ENCODE measurements around the gene VDR. TPM values are rescaled to one million over a fixed set of nuclear protein-coding genes. Genes with fewer than 3 reads are reported as not detected.

The VDR gene
- total RNA-seq, 1 donor, result 8.2 TPM

- no peak for DNase-seq (ENCODE audit: low read depth)
- no peak overlapping the region for H3K4me3 ChIP-seq (ENCODE audit: low read depth, low read length)
- TF ChIP-seq CTCF (IDR thresholded peaks at IDR 0.05; ENCODE audit: insufficient read depth, low read depth, low read length), result no peak
Measured at GRCh38 chr12:47876440-47876960, 28.3 kb downstream of the VDR start.

GRCh38 chr12:47875746-47876439 is 28.9 kb downstream of the VDR start:
- H3K4me3 ChIP-seq (ENCODE audit: low read depth, low read length), result no peak overlapping the region
- TF ChIP-seq CTCF (IDR thresholded peaks at IDR 0.05; ENCODE audit: insufficient read depth, low read depth, low read length), result no peak
- no peak for DNase-seq (ENCODE audit: low read depth)

- DNase-seq (ENCODE audit: low read depth), result no peak
- no peak for TF ChIP-seq CTCF (IDR thresholded peaks at IDR 0.05; ENCODE audit: insufficient read depth, low read depth, low read length)
- H3K4me3 ChIP-seq (ENCODE audit: low read depth, low read length), result no peak overlapping the region
Measured at GRCh38 chr12:47874316-47874715, 30.5 kb downstream of the VDR start.

GRCh38 chr12:47870175-47870781 is 34.5 kb downstream of the VDR start:
- DNase-seq (ENCODE audit: low read depth), result peak; percentile 72
- H3K4me3 ChIP-seq (ENCODE audit: low read depth, low read length), result no peak overlapping the region
- TF ChIP-seq CTCF (IDR thresholded peaks at IDR 0.05; ENCODE audit: insufficient read depth, low read depth, low read length), result peak; percentile 62

GRCh38 chr12:47868552-47869031 is 36.2 kb downstream of the VDR start:
- no peak for DNase-seq (ENCODE audit: low read depth)
- no peak overlapping the region for H3K4me3 ChIP-seq (ENCODE audit: low read depth, low read length)
- no peak for TF ChIP-seq CTCF (IDR thresholded peaks at IDR 0.05; ENCODE audit: insufficient read depth, low read depth, low read length)

GRCh38 chr12:47868041-47868440 is 36.8 kb downstream of the VDR start:
- no peak overlapping the region for H3K4me3 ChIP-seq (ENCODE audit: low read depth, low read length)
- TF ChIP-seq CTCF (IDR thresholded peaks at IDR 0.05; ENCODE audit: insufficient read depth, low read depth, low read length), result no peak
- DNase-seq (ENCODE audit: low read depth), result no peak

Measured in fibroblast of villous mesenchyme (primary cell).